ENCODE measurements around the gene LRP1. TPM values are rescaled to one million over a fixed set of nuclear protein-coding genes. Genes with fewer than 3 reads are reported as not detected.

The LRP1 gene
- total and polyA plus RNA-seq, 2 experiments from 2014 or later = 26.6 to 145 TPM

GRCh38 chr12:57134949-57135348, 6.7 kb downstream of the LRP1 start:
- peaks cover 35% of the 10 kb centered on the region for H3K27me3 Mint-ChIP-seq (ENCODE audit: insufficient read depth, low read depth, poor library complexity)
- H3K27ac Mint-ChIP-seq = peak overlapping the region; percentile 88
- peak overlapping the region; percentile 32; the same call in 1 of the 3 replicates for H3K4me3 Mint-ChIP-seq
- Histone ChIP-seq H3K36me3 (ENCODE audit: insufficient read depth) (peaks cover 10% of the 10 kb centered on the region; the same call in 1 of the 2 replicates), H4K20me1 (replicated peaks; ENCODE audit: insufficient read depth) (peaks cover 40% of the 10 kb centered on the region), H2AFZ (no peak overlapping the region), H3F3A (replicated peaks; ENCODE audit: low read depth) (0 out of 2 replicates have a peak, but pooled peaks cover 17% of the 10 kb centered on the region), H3K4me1 (ENCODE audit: insufficient read depth) (peaks cover 57% of the 10 kb centered on the region), H3K27ac (ENCODE audit: low read depth) (peak overlapping the region; percentile 83), H3K27me3 (ENCODE audit: insufficient read depth) (no peaks in the 10 kb centered on the region), H3K9me2 (ENCODE audit: insufficient read depth) (no peaks in the 10 kb centered on the region), H3K79me2 (replicated peaks; ENCODE audit: insufficient read depth) (peaks cover 87% of the 10 kb centered on the region), H3K4me2 (peak overlapping the region; percentile 64; the same call in 1 of the 2 replicates), H3K4me3 (no peak overlapping the region)
- TF ChIP-seq POLR2AphosphoS5 (IDR thresholded peaks at IDR 0.05; ENCODE audit: low read depth) (no peak), ZNF331 (CRISPR knock-in tag; IDR thresholded peaks at IDR 0.05; ENCODE audit: low read depth) (no peak), EZH2phosphoT487 (IDR thresholded peaks at IDR 0.05; ENCODE audit: unreplicated experiment) (no peak), REST (IDR thresholded peaks at IDR 0.05; ENCODE audit: unreplicated experiment) (no peak), JUNB (IDR thresholded peaks at IDR 0.05; ENCODE audit: unreplicated experiment) (no peak), EZH2 (IDR thresholded peaks at IDR 0.05; ENCODE audit: low read depth, unreplicated experiment) (no peak), ZNF462 (CRISPR knock-in tag; IDR thresholded peaks at IDR 0.05) (no peak), ZNF114 (CRISPR knock-in tag; IDR thresholded peaks at IDR 0.05) (no peak), STAT1 (IDR thresholded peaks at IDR 0.05; ENCODE audit: unreplicated experiment) (no peak), CREB1 (CRISPR knock-in tag; IDR thresholded peaks at IDR 0.05; ENCODE audit: low read depth) (no peak), NANOG (IDR thresholded peaks at IDR 0.05; ENCODE audit: borderline replicate concordance) (no peak)
- TF ChIP-seq, protein P1, sequence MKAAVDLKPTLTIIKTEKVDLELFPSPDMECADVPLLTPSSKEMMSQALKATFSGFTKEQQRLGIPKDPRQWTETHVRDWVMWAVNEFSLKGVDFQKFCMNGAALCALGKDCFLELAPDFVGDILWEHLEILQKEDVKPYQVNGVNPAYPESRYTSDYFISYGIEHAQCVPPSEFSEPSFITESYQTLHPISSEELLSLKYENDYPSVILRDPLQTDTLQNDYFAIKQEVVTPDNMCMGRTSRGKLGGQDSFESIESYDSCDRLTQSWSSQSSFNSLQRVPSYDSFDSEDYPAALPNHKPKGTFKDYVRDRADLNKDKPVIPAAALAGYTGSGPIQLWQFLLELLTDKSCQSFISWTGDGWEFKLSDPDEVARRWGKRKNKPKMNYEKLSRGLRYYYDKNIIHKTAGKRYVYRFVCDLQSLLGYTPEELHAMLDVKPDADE (IDR thresholded peaks at IDR 0.05) = no peak
- TF ChIP-seq, protein P2, sequence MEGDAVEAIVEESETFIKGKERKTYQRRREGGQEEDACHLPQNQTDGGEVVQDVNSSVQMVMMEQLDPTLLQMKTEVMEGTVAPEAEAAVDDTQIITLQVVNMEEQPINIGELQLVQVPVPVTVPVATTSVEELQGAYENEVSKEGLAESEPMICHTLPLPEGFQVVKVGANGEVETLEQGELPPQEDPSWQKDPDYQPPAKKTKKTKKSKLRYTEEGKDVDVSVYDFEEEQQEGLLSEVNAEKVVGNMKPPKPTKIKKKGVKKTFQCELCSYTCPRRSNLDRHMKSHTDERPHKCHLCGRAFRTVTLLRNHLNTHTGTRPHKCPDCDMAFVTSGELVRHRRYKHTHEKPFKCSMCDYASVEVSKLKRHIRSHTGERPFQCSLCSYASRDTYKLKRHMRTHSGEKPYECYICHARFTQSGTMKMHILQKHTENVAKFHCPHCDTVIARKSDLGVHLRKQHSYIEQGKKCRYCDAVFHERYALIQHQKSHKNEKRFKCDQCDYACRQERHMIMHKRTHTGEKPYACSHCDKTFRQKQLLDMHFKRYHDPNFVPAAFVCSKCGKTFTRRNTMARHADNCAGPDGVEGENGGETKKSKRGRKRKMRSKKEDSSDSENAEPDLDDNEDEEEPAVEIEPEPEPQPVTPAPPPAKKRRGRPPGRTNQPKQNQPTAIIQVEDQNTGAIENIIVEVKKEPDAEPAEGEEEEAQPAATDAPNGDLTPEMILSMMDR (conservative IDR thresholded peaks at IDR 0.05; ENCODE audit: low read depth in 2 of 2) = no peak
- DNase-seq (ENCODE audit: low spot score) (no peak), ATAC-seq (no peak)
- no peaks in the 10 kb centered on the region for H3K9me3 Mint-ChIP-seq
- H3K4me1 Mint-ChIP-seq = peaks cover 78% of the 10 kb centered on the region
- peaks cover 41% of the 10 kb centered on the region for H3K36me3 Mint-ChIP-seq (ENCODE audit: low read depth)
